Parathyroid adenoma (tissue), 2 donors: ENCODE measurements around the gene ASIC2.
"Not testable (repeated sequence)": the region's sequence is repeated elsewhere in the genome, so short reads cannot be mapped to it uniquely, and the experiment has no call there.

ENCODE experiments used
- H2AFZ ChIP-seq: fragments of 300-600 bp; sonication (generic); one replicate; pipeline ENCODE4 v1.7.0; 2017; ENCODE audit warnings: antibody characterized with exemption, mild to moderate bottlenecking
- H3K27ac ChIP-seq: fragments of 300-600 bp; sonication (generic); one replicate; pipeline ENCODE4 v1.7.0; 2017
- H3K27me3 ChIP-seq: fragments of 300-600 bp; sonication (generic); one replicate; pipeline ENCODE4 v1.7.0; 2017; ENCODE audit warnings: low read length; ENCODE audit not compliant: control insufficient read depth, insufficient read depth
- H3K36me3 ChIP-seq: fragments of 300-600 bp; sonication (generic); one replicate; pipeline ENCODE4 v1.7.0; 2017; ENCODE audit warnings: low read length; ENCODE audit not compliant: control insufficient read depth, insufficient read depth
- H3K4me1 ChIP-seq: fragments of 300-600 bp; sonication (generic); one replicate; pipeline ENCODE4 v1.7.0; 2017; ENCODE audit warnings: control low read depth
- H3K4me2 ChIP-seq: fragments of 300-600 bp; sonication (generic); one replicate; pipeline ENCODE4 v1.7.0; 2017; ENCODE audit warnings: low read length
- H3K4me3 ChIP-seq: fragments of 300-600 bp; sonication (generic); one replicate; pipeline ENCODE4 v1.7.0; 2017; ENCODE audit warnings: low read depth, low read length
- H3K79me2 ChIP-seq: fragments of 300-600 bp; sonication (generic); one replicate; pipeline ENCODE4 v1.7.0; 2017; ENCODE audit warnings: control low read depth
- H3K9ac ChIP-seq: fragments of 300-600 bp; sonication (generic); one replicate; pipeline ENCODE4 v1.7.0; 2017; ENCODE audit warnings: mild to moderate bottlenecking
- H3K9me3 ChIP-seq: fragments of 300-600 bp; sonication (generic); one replicate; pipeline ENCODE4 v1.7.0; 2017; ENCODE audit warnings: low read length; ENCODE audit not compliant: control insufficient read depth
- TF ChIP-seq, protein P1 (sequence below): fragments of 300-600 bp; sonication (generic); IDR thresholded peaks from one replicate; pipeline ENCODE4 v1.7.0; 2017; ENCODE audit warnings: antibody characterized with exemption, mild to moderate bottlenecking
- donor health status: primary hyperparathyroidism.

Gene ASIC2

DNA sequence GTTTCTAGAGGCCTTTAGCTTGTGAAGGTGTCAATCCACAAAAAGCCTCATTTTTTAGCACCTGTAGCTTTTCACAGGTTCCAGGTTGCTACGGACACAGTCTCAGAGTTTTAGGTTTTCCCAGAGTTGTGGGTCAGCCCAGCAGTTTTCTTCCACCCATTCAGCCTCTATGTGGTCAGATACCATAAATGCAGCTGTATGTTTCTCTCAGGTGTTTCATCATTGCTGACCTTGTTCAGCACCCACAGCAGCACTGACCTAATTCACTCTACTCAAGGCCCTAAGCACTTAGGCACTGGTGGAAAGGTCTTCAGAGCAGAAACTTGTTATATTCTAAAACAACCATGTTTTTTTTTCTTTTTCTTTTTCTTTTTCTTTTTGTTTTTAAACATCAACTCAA is 316.5 kb downstream of the ASIC2 start:
- no peaks in the 10 kb centered on the region for H3K36me3 ChIP-seq
- H3K9ac ChIP-seq: no peak overlapping the region
- no peaks in the 10 kb centered on the region for H3K4me1 ChIP-seq
- no peak overlapping the region for H2AFZ ChIP-seq
- H3K4me3 ChIP-seq: no peak overlapping the region
- H3K27ac ChIP-seq: no peak overlapping the region
- no peaks in the 10 kb centered on the region for H3K79me2 ChIP-seq
- no peaks in the 10 kb centered on the region for H3K9me3 ChIP-seq
- TF ChIP-seq, protein P1, sequence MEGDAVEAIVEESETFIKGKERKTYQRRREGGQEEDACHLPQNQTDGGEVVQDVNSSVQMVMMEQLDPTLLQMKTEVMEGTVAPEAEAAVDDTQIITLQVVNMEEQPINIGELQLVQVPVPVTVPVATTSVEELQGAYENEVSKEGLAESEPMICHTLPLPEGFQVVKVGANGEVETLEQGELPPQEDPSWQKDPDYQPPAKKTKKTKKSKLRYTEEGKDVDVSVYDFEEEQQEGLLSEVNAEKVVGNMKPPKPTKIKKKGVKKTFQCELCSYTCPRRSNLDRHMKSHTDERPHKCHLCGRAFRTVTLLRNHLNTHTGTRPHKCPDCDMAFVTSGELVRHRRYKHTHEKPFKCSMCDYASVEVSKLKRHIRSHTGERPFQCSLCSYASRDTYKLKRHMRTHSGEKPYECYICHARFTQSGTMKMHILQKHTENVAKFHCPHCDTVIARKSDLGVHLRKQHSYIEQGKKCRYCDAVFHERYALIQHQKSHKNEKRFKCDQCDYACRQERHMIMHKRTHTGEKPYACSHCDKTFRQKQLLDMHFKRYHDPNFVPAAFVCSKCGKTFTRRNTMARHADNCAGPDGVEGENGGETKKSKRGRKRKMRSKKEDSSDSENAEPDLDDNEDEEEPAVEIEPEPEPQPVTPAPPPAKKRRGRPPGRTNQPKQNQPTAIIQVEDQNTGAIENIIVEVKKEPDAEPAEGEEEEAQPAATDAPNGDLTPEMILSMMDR: no peak
- H3K4me2 ChIP-seq: no peak overlapping the region
- no peaks in the 10 kb centered on the region for H3K27me3 ChIP-seq

- H3K4me1 ChIP-seq: no peaks in the 10 kb centered on the region
- no peak overlapping the region for H2AFZ ChIP-seq
- H3K79me2 ChIP-seq: no peaks in the 10 kb centered on the region
- TF ChIP-seq, protein P1: no peak
- no peaks in the 10 kb centered on the region for H3K36me3 ChIP-seq
- H3K27me3 ChIP-seq: no peaks in the 10 kb centered on the region
- H3K4me2 ChIP-seq: no peak overlapping the region
- H3K4me3 ChIP-seq: no peak overlapping the region
- no peaks in the 10 kb centered on the region for H3K9me3 ChIP-seq
- H3K9ac ChIP-seq: no peak overlapping the region
- no peak overlapping the region for H3K27ac ChIP-seq
Measured at GRCh38 chr17:32976131-32976530, 317.0 kb downstream of the ASIC2 start.

- Histone ChIP-seq H3K9ac (no peak overlapping the region), H3K9me3 (no peaks in the 10 kb centered on the region), H3K4me3 (no peak overlapping the region), H3K27me3 (no peaks in the 10 kb centered on the region), H2AFZ (no peak overlapping the region), H3K79me2 (no peaks in the 10 kb centered on the region), H3K4me2 (no peak overlapping the region), H3K36me3 (no peaks in the 10 kb centered on the region), H3K27ac (no peak overlapping the region), H3K4me1 (no peaks in the 10 kb centered on the region)
- TF ChIP-seq, protein P1: no peak
Measured at GRCh38 chr17:32971171-32971570, 321.9 kb downstream of the ASIC2 start.

DNA sequence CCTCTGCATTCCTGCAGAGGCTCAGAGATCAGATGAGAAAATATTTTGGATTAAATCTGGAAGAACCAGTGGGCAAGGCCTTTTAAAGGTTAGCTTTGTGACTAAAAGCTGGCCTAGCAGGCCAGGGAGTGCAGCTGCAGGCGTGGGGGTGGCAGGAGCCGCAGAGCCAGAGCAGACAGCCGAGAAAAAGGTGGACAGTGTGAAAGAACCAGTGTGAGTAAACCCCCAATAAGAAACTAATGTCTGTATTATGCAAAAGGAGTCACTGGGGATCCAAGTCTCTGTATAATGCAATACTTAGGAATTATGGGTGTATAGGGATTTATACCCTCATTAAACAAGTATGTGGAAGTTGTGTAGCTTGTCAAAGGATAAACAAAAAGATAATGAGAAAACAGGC is 322.8 kb downstream of the ASIC2 start:
- TF ChIP-seq, protein P1: no peak
- no peak overlapping the region for H3K9ac ChIP-seq
- H3K9me3 ChIP-seq: no peaks in the 10 kb centered on the region
- no peak overlapping the region for H3K27ac ChIP-seq
- H3K4me3 ChIP-seq: no peak overlapping the region
- H3K27me3 ChIP-seq: no peaks in the 10 kb centered on the region
- H3K4me1 ChIP-seq: no peaks in the 10 kb centered on the region
- H3K79me2 ChIP-seq: no peaks in the 10 kb centered on the region
- H2AFZ ChIP-seq: no peak overlapping the region
- no peaks in the 10 kb centered on the region for H3K36me3 ChIP-seq
- no peak overlapping the region for H3K4me2 ChIP-seq

GRCh38 chr17:32969231-32969630 is 323.9 kb downstream of the ASIC2 start:
- not testable (repeated sequence) for H3K4me3 ChIP-seq, H3K9me3 ChIP-seq, H3K4me1 ChIP-seq, H3K36me3 ChIP-seq, H3K27ac ChIP-seq, H2AFZ ChIP-seq, H3K4me2 ChIP-seq, H3K27me3 ChIP-seq, H3K79me2 ChIP-seq, H3K9ac ChIP-seq
